AG04449 (cell line): ENCODE measurements around the gene GREB1.

Source experiments
- CTCF ChIA-PET: fragments of 350-600 bp; formaldehyde crosslinking; extraction: SDS; loops from one replicate; lab custom pipeline; 2021; ENCODE audit warnings: antibody characterized with exemption; lab: Yijun Ruan, JAX
- POLR2A ChIA-PET: fragments of 400-600, 350-600 bp; formaldehyde crosslinking; extraction: SDS; loops from one replicate; lab custom pipeline; 2020; ENCODE audit warnings: antibody characterized with exemption, inconsistent platforms; lab: Yijun Ruan, JAX
- DNase-seq: peaks from one replicate; pipeline ENCODE4 v3.0.0-alpha.2; 2010; ENCODE audit warnings: low read depth, low spot score
- H3K4me3 ChIP-seq: 2 replicates; pipeline ENCODE4 v1.5.1; 2011; ENCODE audit warnings: low read depth, mild to moderate bottlenecking, control low read depth, low read length
- TF ChIP-seq, protein P1 (sequence below): IDR thresholded peaks from one replicate; pipeline ENCODE4 v1.5.1; 2011; ENCODE audit warnings: mild to moderate bottlenecking, moderate library complexity, low read length, control low read depth, inconsistent platforms; ENCODE audit not compliant: insufficient read depth; ENCODE audit errors: missing control alignments

The GREB1 gene

DNA sequence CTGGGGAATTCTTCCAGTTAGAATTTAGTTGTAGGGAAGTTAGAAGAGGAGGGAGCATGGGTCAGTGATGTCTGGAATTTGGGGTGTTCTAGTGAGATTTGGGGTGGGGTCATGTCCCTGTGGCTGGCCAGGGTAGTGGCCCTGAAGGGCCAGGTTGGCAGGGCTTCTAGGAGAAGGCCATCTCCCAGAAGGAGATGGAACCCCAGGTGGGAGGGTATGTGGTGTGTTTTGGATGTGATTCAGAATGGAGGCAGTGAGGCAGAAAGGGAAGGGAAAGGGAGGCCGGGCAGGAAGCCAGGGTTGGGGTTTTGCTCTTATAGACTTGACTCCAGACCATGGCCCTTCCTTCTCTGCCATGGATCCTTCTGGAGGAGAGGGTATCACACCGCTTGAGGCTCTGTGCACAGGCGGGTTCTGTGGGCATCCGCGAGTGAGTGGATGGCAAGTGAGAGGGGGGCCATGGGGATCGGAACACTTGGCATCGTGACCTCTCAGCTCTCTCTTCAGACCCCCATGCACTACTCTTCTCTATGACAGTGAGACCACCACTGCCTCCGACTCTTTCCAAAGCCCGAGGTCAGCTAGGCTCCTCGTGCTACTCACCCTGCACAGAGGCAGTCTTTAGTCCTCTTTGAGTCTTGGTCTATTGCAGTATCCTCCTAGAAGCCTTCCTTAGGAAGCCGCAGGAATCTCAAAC, 7.3 kb downstream of the GREB1 start:
- DNase-seq: no peak
- H3K4me3 ChIP-seq: no peak overlapping the region
- TF ChIP-seq, protein P1, sequence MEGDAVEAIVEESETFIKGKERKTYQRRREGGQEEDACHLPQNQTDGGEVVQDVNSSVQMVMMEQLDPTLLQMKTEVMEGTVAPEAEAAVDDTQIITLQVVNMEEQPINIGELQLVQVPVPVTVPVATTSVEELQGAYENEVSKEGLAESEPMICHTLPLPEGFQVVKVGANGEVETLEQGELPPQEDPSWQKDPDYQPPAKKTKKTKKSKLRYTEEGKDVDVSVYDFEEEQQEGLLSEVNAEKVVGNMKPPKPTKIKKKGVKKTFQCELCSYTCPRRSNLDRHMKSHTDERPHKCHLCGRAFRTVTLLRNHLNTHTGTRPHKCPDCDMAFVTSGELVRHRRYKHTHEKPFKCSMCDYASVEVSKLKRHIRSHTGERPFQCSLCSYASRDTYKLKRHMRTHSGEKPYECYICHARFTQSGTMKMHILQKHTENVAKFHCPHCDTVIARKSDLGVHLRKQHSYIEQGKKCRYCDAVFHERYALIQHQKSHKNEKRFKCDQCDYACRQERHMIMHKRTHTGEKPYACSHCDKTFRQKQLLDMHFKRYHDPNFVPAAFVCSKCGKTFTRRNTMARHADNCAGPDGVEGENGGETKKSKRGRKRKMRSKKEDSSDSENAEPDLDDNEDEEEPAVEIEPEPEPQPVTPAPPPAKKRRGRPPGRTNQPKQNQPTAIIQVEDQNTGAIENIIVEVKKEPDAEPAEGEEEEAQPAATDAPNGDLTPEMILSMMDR: no peak
- POLR2A ChIA-PET: no interaction called here
- CTCF ChIA-PET: no interaction called here

DNA sequence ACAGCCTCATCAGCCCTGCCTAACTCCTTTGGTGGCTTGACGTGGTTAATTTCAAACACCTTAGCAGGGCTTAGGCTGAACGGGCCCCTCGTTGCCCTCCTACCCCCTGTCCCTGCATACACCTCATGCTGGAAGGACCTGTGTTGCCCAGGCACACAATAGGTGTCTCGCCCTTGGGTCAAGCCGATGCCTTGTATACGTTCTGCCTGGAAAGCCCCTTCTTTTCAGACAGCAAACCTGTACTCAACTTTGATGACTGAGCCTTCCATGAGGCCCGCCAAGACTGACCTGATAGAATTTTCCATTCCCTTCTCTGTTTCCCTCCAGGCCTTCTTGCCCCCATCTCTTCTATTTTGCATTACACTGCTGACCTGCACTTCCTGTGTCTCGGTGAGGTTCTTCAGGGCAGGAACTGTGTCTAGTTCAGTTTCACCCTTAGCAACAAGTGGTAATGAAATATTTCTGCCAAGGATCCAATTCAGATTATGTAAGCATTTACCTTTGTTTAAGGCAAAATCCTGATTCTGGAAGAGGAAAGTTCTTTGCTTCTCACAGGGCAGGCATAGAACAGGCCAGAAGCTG, 7.9 kb downstream of the GREB1 start:
- no peak overlapping the region for H3K4me3 ChIP-seq
- POLR2A ChIA-PET: no interaction called here
- DNase-seq: no peak
- TF ChIP-seq, protein P1: no peak
- CTCF ChIA-PET: interaction anchor here (1.3 to 2.3 kb wide), 2 partner anchors 41 to 64 kb away, joined by 4 to 7 read pairs; no protein-coding TSS in a partner anchor

- H3K4me3 ChIP-seq: no peak overlapping the region
- ChIA-PET CTCF (interaction anchor here (1.3 to 2.3 kb wide), 3 partner anchors 40 to 410 kb away, joined by 4 to 7 read pairs (median 4); a partner anchor contains a TSS), POLR2A (no interaction called here)
- no peak for DNase-seq
- TF ChIP-seq, protein P1: no peak
These were observed 8.5 kb downstream of the GREB1 start for GRCh38 chr2:11542275-11542819.

DNA sequence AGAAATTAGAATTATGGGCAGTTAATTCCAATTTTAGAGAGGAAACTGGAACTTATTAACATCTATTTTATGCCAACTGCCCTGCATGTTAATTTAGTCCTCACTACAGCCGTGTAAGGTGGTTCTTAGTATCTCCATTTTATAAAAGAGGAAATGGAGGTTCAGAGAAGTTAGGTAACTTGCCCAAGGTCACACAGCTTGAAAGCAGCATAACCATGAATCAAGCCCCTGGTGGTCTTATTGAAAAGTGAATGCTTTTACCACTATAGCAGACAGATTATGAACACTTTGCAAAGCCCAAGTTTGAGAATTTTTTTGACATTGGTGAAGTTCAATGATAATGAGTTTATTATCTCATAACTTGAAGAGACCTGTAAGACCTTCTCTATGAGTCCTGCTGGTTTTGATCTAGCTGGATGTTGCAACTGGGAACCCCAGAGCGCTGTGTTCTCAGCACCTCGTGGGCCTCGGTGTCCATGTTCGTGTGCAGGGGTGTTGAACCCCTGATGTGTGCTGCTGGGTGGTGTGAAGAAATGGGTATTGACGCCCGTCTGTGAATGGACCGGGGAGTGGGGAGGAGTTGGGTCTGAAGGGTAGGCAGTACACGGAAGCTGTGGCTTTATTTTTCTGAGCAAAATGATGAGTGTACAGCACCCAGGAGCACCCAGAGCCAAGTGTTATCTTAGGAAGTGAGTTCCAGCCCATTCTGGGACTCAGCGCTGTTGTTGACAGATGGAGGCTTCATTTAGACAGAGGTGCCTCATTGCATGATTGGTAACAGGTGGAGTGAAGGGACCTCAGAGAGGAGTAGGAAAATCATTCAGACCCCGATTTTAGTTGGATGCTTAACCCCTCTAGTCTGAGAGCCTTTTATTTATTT, 9.7 kb downstream of the GREB1 start:
- DNase-seq: no peak
- no peak overlapping the region for H3K4me3 ChIP-seq
- CTCF ChIA-PET: interaction anchor here (1.7 to 2.3 kb wide), 2 partner anchors 39 to 411 kb away, joined by 4 to 7 read pairs; a partner anchor contains a TSS
- POLR2A ChIA-PET: no interaction called here
- TF ChIP-seq, protein P1: no peak

- ChIA-PET CTCF (no interaction called here), POLR2A (interaction anchor here (0.6 kb wide), 1 partner anchor 1311 kb away, joined by 4 read pairs; no protein-coding TSS in a partner anchor)
These were observed 12.2 kb downstream of the GREB1 start for GRCh38 chr2:11546072-11546471.

More at GRCh38 chr2:11546072-11546471, 12.2 kb downstream of the GREB1 start:
- DNase-seq: no peak
- no peak overlapping the region for H3K4me3 ChIP-seq
- TF ChIP-seq, protein P1: no peak
